BE2C (cell line): ENCODE measurements around the gene NR2F1.

Experiments used
- DNase-seq: peaks from one replicate; pipeline ENCODE4 v3.0.0-alpha.2; 2020
- H3K27me3 ChIP-seq: fragments of 250-450 bp; sonication (Bioruptor Pico); 2 replicates; pipeline ENCODE4 v1.5.1; 2020; ENCODE audit warnings: mild to moderate bottlenecking
- H3K36me3 ChIP-seq: fragments of 250-450 bp; sonication (Bioruptor Pico); 2 replicates; pipeline ENCODE4 v1.5.1; 2020; ENCODE audit warnings: mild to moderate bottlenecking
- H3K4me1 ChIP-seq: fragments of 250-450 bp; sonication (Bioruptor Pico); 2 replicates; pipeline ENCODE4 v1.5.1; 2020
- H3K4me3 ChIP-seq: 2 replicates; pipeline ENCODE4 v1.5.1; 2011; ENCODE audit warnings: low read depth, low read length
- H3K9me3 ChIP-seq: fragments of 250-450 bp; sonication (Bioruptor Pico); 2 replicates; pipeline ENCODE4 v1.5.1; 2020
- CTCF ChIP-seq: IDR thresholded peaks from 2 replicates; pipeline ENCODE4 v1.5.1; 2012; ENCODE audit warnings: mild to moderate bottlenecking, low read depth, low read length

Gene NR2F1

GRCh38 chr5:93612855-93613243 is 29.8 kb downstream of the NR2F1 start:
- no peaks in the 10 kb centered on the region for H3K4me1 ChIP-seq
- no peak for DNase-seq
- no peaks in the 10 kb centered on the region for H3K9me3 ChIP-seq
- H3K4me3 ChIP-seq = no peak overlapping the region
- no peaks in the 10 kb centered on the region for H3K36me3 ChIP-seq
- TF ChIP-seq CTCF = no peak
- H3K27me3 ChIP-seq = peaks cover 47% of the 10 kb centered on the region

- no peak for DNase-seq
- H3K4me3 ChIP-seq = no peak overlapping the region
- TF ChIP-seq CTCF = no peak
- H3K4me1 ChIP-seq = peaks cover 2% of the 10 kb centered on the region; the same call in 1 of the 2 replicates
- peaks cover 10% of the 10 kb centered on the region for H3K27me3 ChIP-seq
- H3K36me3 ChIP-seq = no peaks in the 10 kb centered on the region
- no peaks in the 10 kb centered on the region for H3K9me3 ChIP-seq
These were observed 33.6 kb downstream of the NR2F1 start for GRCh38 chr5:93616538-93617174.

GRCh38 chr5:93620487-93621326 is 37.7 kb downstream of the NR2F1 start:
- peak; percentile 22; the same call in 1 of the 2 replicates for TF ChIP-seq CTCF
- no peaks in the 10 kb centered on the region for H3K27me3 ChIP-seq
- peak; percentile 89 for DNase-seq
- no peaks in the 10 kb centered on the region for H3K9me3 ChIP-seq
- H3K4me1 ChIP-seq = peaks cover 2% of the 10 kb centered on the region; the same call in 1 of the 2 replicates
- H3K4me3 ChIP-seq = peak overlapping the region; percentile 76
- no peaks in the 10 kb centered on the region for H3K36me3 ChIP-seq

GRCh38 chr5:93621327-93621798 is 38.3 kb downstream of the NR2F1 start:
- no peak for TF ChIP-seq CTCF
- Histone ChIP-seq H3K4me1 (peaks cover 2% of the 10 kb centered on the region; the same call in 1 of the 2 replicates), H3K27me3 (no peaks in the 10 kb centered on the region), H3K4me3 (peak overlapping the region; percentile 76), H3K9me3 (no peaks in the 10 kb centered on the region), H3K36me3 (no peaks in the 10 kb centered on the region)
- peak; percentile 95 for DNase-seq

- Histone ChIP-seq H3K27me3 (no peaks in the 10 kb centered on the region), H3K9me3 (no peaks in the 10 kb centered on the region), H3K4me3 (peak overlapping the region; percentile 76), H3K4me1 (peaks cover 2% of the 10 kb centered on the region; the same call in 1 of the 2 replicates), H3K36me3 (no peaks in the 10 kb centered on the region)
- no peak for TF ChIP-seq CTCF
- DNase-seq = peak; percentile 51
These were observed 39.3 kb downstream of the NR2F1 start for GRCh38 chr5:93622240-93622885.
